A549 (cell line): ENCODE data around the gene MIX23.

Experiments used
- SMC3 ChIP-seq: fragments of >200 bp; sonication (Bioruptor Twin); formaldehyde crosslinking; IDR thresholded peaks from 3 replicates; pipeline ENCODE4 v1.6.1; 2018; ENCODE audit warnings: inconsistent platforms
- TF ChIP-seq, protein P1 (sequence below): fragments of >200 bp; sonication (Bioruptor Twin); formaldehyde crosslinking; IDR thresholded peaks from 3 replicates; pipeline ENCODE4 v1.5.1; 2016

DNA sequence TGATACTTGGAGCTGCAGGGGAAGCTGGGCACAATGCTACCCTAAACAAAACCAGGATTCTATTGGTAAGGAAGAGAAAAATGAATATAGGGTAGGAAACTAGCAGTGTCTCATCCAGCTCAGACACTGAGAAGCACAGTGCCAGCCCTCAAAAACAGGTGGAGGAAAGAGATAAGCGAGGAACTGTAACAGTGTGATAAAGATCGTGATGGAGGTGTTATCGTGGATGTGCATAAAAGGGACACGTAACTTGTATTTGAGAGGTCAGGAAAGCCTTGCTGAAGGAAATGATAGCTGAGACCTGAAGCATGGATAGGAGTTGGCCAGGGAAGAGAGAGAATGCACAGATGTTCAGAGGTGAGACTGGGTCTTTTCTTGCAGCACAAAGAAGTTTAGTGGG is 27.4 kb downstream of the MIX23 start:
- TF ChIP-seq, protein P1, sequence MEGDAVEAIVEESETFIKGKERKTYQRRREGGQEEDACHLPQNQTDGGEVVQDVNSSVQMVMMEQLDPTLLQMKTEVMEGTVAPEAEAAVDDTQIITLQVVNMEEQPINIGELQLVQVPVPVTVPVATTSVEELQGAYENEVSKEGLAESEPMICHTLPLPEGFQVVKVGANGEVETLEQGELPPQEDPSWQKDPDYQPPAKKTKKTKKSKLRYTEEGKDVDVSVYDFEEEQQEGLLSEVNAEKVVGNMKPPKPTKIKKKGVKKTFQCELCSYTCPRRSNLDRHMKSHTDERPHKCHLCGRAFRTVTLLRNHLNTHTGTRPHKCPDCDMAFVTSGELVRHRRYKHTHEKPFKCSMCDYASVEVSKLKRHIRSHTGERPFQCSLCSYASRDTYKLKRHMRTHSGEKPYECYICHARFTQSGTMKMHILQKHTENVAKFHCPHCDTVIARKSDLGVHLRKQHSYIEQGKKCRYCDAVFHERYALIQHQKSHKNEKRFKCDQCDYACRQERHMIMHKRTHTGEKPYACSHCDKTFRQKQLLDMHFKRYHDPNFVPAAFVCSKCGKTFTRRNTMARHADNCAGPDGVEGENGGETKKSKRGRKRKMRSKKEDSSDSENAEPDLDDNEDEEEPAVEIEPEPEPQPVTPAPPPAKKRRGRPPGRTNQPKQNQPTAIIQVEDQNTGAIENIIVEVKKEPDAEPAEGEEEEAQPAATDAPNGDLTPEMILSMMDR, result no peak
- no peak for TF ChIP-seq SMC3
